ENCODE results near the gene OGFRL1. TPM values are rescaled to one million over a fixed set of nuclear protein-coding genes. Genes with fewer than 3 reads are reported as not detected.

OGFRL1 gene
- total RNA-seq, 3 donors from 2014 or later, result 49.1 to 113 (median 56.0) TPM

DNA sequence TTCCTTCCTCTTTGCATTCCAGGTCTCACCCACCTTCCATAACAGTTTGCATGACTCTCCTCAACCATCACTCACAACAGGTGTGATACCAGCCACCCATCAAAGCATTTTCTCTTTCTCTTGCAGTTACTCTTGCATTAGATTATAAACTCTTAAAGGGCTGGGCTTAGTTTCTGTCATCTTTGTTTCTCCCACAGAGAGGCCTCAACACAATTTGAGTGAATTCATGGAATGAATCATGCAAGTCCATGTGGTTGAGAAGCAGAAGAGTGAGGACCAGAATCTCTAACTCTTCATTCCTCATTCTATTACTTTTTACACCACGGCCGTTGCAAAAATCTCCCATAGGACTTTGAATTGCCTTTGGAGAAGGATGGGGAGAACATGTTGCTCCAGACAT lies 31.4 kb downstream of the OGFRL1 start:
- no peaks in the 10 kb centered on the region for H3K9me3 ChIP-seq
- no peak overlapping the region for H3K4me3 ChIP-seq
- DNase-seq (ENCODE audit: low spot score in 2 of 2), result no peak
- no peaks in the 10 kb centered on the region for H3K4me1 ChIP-seq
- H3K27ac ChIP-seq, result no peak overlapping the region
- intact Hi-C loops (cut with DNase I; ENCODE audit: low total_unique reads), result no loop called here
- no peak for TF ChIP-seq POLR2AphosphoS5 (IDR thresholded peaks at IDR 0.05)
- TF ChIP-seq CTCF (IDR thresholded peaks at IDR 0.05), result no peak
- no peak for TF ChIP-seq POLR2A (IDR thresholded peaks at IDR 0.05)
- no peaks in the 10 kb centered on the region for H3K27me3 ChIP-seq
- no peaks in the 10 kb centered on the region for H3K36me3 ChIP-seq

DNA sequence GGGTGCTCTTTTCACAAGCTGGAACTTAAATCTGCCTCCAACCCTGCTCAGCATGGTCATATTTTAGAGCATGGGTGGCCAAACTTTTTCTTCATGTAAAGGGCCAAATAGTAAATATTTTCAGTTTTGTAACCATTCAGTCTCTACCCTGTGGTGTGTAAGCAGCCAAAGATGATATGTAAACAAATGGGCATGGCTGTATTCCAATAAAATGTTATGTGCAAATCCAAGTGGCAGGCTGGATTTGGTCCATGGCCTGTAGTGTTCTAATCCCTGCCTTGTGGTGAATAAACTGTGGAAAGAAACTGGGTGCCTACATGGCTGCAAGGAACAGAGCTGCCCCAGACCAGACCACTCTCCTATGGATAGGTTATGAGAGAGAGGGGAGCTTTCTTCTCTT lies 32.7 kb downstream of the OGFRL1 start:
- peak overlapping the region in 1 of 2 donors; percentile 13 for H3K27ac ChIP-seq
- H3K4me3 ChIP-seq, result no peak overlapping the region
- TF ChIP-seq POLR2AphosphoS5 (IDR thresholded peaks at IDR 0.05) (no peak), CTCF (IDR thresholded peaks at IDR 0.05) (no peak), POLR2A (IDR thresholded peaks at IDR 0.05) (no peak)
- H3K4me1 ChIP-seq, result no peaks in the 10 kb centered on the region
- intact Hi-C loops (cut with DNase I; ENCODE audit: low total_unique reads), result no loop called here
- H3K9me3 ChIP-seq, result no peaks in the 10 kb centered on the region
- DNase-seq (ENCODE audit: low spot score in 2 of 2), result no peak
- H3K36me3 ChIP-seq, result no peaks in the 10 kb centered on the region
- H3K27me3 ChIP-seq, result no peaks in the 10 kb centered on the region

- no peaks in the 10 kb centered on the region for H3K4me1 ChIP-seq
- no peak overlapping the region for H3K4me3 ChIP-seq
- intact Hi-C loops (cut with DNase I; ENCODE audit: low total_unique reads), result no loop called here
- no peaks in the 10 kb centered on the region for H3K36me3 ChIP-seq
- no peak for DNase-seq (ENCODE audit: low spot score in 2 of 2)
- no peak overlapping the region for H3K27ac ChIP-seq
- no peaks in the 10 kb centered on the region for H3K9me3 ChIP-seq
- no peaks in the 10 kb centered on the region for H3K27me3 ChIP-seq
- TF ChIP-seq POLR2AphosphoS5 (IDR thresholded peaks at IDR 0.05), result no peak
- TF ChIP-seq POLR2A (IDR thresholded peaks at IDR 0.05), result no peak
- no peak for TF ChIP-seq CTCF (IDR thresholded peaks at IDR 0.05)
Measured at GRCh38 chr6:71324194-71324785, 35.7 kb downstream of the OGFRL1 start.

- no peaks in the 10 kb centered on the region for H3K9me3 ChIP-seq
- H3K4me1 ChIP-seq, result no peaks in the 10 kb centered on the region
- H3K27me3 ChIP-seq, result no peaks in the 10 kb centered on the region
- TF ChIP-seq POLR2AphosphoS5 (IDR thresholded peaks at IDR 0.05), result no peak
- TF ChIP-seq POLR2A (IDR thresholded peaks at IDR 0.05), result no peak
- TF ChIP-seq CTCF (IDR thresholded peaks at IDR 0.05), result no peak
- DNase-seq (ENCODE audit: low spot score in 2 of 2), result no peak
- H3K36me3 ChIP-seq, result no peaks in the 10 kb centered on the region
- intact Hi-C loops (cut with DNase I; ENCODE audit: low total_unique reads), result no loop called here
- no peak overlapping the region for H3K27ac ChIP-seq
- no peak overlapping the region for H3K4me3 ChIP-seq
Measured at GRCh38 chr6:71326611-71327010, 38.0 kb downstream of the OGFRL1 start.

DNA sequence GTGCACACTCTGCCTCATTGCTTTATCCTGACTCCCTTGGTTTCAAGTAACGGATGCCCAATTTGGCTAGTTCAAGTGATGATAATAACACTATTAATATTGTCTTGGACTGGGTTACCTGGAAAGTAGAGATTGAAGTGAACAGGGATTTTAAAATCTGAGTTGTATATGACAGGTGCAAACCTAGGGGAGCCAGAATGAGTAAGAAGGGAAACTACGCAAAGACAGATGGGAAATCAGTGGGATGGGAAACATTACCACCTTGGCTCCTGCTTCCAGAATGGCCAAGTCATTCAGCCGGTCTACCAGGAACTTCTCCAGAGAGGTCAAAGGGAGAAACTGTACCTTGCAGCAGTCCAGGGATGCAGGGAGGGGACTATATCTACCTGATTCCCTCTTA lies 41.9 kb downstream of the OGFRL1 start:
- TF ChIP-seq POLR2A (IDR thresholded peaks at IDR 0.05) (no peak), POLR2AphosphoS5 (IDR thresholded peaks at IDR 0.05) (no peak), CTCF (IDR thresholded peaks at IDR 0.05) (no peak)
- Histone ChIP-seq H3K4me1 (no peaks in the 10 kb centered on the region), H3K9me3 (no peaks in the 10 kb centered on the region), H3K36me3 (no peaks in the 10 kb centered on the region), H3K27ac (no peak overlapping the region), H3K27me3 (no peaks in the 10 kb centered on the region), H3K4me3 (no peak overlapping the region)
- DNase-seq (ENCODE audit: low spot score in 2 of 2), result no peak
- intact Hi-C loops (cut with DNase I; ENCODE audit: low total_unique reads), result no loop called here
